PFSK-1 (cell line): ENCODE measurements around the gene SCMH1.

Source experiments
- FOXP2 ChIP-seq: optimal IDR thresholded peaks from 2 replicates; pipeline ENCODE3; 2011; ENCODE audit warnings: borderline replicate concordance, control low read depth, inconsistent platforms; ENCODE audit not compliant: insufficient read depth; ENCODE audit errors: extremely low read length, extremely low read depth
- TAF1 ChIP-seq: IDR thresholded peaks from 2 replicates; pipeline ENCODE4 v1.6.1; 2012; ENCODE audit warnings: low read length, control low read depth, borderline replicate concordance; ENCODE audit not compliant: insufficient read depth
- TF ChIP-seq, protein P1 (sequence below), 2 experiments: IDR thresholded peaks; 2 replicates each; pipeline versions ENCODE4 v1.6.1 to v1.8.0; 2011 to 2012; ENCODE audit warnings: low read depth in 2 of 2, low read length in 2 of 2, control low read depth in 1 of 2, inconsistent platforms in 1 of 2, mild to moderate bottlenecking in 1 of 2, moderate library complexity in 1 of 2; ENCODE audit not compliant: insufficient read depth in 1 of 2

DNA sequence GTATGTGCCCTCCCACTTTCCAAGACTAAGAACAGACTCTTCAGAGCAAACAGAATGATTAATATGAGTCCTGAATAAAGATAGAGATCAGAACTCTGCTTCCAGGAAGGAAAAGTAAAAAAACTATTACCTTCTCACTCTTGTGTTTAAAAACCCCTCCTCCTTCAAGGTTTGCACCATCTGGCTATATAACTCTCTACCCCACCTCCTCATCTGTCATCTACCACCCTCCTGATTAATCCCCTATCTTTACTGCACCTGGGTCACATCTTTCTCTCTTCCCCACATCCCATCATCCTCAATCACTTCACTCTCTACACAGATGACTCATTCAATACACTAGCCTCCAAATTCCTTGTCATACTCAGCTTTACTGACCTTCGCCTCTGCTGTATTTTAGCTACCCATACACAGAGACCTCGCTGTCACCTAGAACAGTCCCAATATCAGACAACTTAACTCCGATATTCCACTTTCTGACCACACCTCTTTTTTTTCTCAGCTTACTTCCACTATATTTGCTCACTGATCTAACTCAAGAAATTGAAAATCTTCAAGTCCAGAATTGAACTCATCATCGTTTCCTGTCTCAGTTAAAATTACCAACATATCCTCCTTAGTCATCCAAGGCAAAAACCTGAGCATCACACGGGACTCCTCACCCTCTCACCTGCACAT lies 3.7 kb downstream of the SCMH1 start:
- TF ChIP-seq FOXP2 (no peak), TAF1 (no peak)
- TF ChIP-seq, protein P1, sequence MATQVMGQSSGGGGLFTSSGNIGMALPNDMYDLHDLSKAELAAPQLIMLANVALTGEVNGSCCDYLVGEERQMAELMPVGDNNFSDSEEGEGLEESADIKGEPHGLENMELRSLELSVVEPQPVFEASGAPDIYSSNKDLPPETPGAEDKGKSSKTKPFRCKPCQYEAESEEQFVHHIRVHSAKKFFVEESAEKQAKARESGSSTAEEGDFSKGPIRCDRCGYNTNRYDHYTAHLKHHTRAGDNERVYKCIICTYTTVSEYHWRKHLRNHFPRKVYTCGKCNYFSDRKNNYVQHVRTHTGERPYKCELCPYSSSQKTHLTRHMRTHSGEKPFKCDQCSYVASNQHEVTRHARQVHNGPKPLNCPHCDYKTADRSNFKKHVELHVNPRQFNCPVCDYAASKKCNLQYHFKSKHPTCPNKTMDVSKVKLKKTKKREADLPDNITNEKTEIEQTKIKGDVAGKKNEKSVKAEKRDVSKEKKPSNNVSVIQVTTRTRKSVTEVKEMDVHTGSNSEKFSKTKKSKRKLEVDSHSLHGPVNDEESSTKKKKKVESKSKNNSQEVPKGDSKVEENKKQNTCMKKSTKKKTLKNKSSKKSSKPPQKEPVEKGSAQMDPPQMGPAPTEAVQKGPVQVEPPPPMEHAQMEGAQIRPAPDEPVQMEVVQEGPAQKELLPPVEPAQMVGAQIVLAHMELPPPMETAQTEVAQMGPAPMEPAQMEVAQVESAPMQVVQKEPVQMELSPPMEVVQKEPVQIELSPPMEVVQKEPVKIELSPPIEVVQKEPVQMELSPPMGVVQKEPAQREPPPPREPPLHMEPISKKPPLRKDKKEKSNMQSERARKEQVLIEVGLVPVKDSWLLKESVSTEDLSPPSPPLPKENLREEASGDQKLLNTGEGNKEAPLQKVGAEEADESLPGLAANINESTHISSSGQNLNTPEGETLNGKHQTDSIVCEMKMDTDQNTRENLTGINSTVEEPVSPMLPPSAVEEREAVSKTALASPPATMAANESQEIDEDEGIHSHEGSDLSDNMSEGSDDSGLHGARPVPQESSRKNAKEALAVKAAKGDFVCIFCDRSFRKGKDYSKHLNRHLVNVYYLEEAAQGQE (IDR thresholded peaks at IDR 0.05; ENCODE audit: insufficient read depth in 1 of 2, low read depth in 2 of 2, low read length in 2 of 2), result no peak
